Breast epithelium (tissue), 4 donors: ENCODE measurements around the gene LAMA3. TPM values are rescaled to one million over a fixed set of nuclear protein-coding genes. Genes with fewer than 3 reads are reported as not detected.

Source experiments
- DNase-seq, 2 donors: peaks; one replicate each; pipeline ENCODE4 v3.0.0-alpha.2; 2019; ENCODE audit warnings: low spot score in 2 of 2
- H3K27ac ChIP-seq, 2 donors: fragments of 200-600 bp; sonication (generic) in 1 of 2; one replicate each; pipeline ENCODE4 v1.5.1; 2016 to 2019; ENCODE audit warnings: mild to moderate bottlenecking in 1 of 2
- H3K27me3 ChIP-seq, 2 donors: fragments of 200-600 bp; sonication (generic) in 1 of 2; one replicate each; pipeline versions ENCODE4 v1.5.1 to v1.6.0; 2017 to 2019; ENCODE audit warnings: control low read depth in 1 of 2, mild to moderate bottlenecking in 1 of 2
- H3K36me3 ChIP-seq: fragments of 200-600 bp; one replicate; pipeline ENCODE4 v1.5.1; 2019
- H3K4me1 ChIP-seq, 2 donors: fragments of 200-600 bp; sonication (generic); one replicate each; pipeline ENCODE4 v1.5.1; 2016 to 2019; ENCODE audit warnings: control low read depth in 1 of 2
- H3K4me3 ChIP-seq, 3 donors: fragments of 200-600 bp; sonication (generic); 1 replicate in 2 of 3; 2 replicates in 1 of 3; pipeline ENCODE4 v1.5.1; 2016 to 2019; ENCODE audit warnings: mild to moderate bottlenecking in 3 of 3, moderate library complexity in 2 of 3
- H3K9me3 ChIP-seq, 2 donors: fragments of 200-600 bp; sonication (generic) in 1 of 2; one replicate each; pipeline ENCODE4 v1.5.1; 2016 to 2019; ENCODE audit warnings: control low read depth in 1 of 2
- POLR2A ChIP-seq: fragments of 450-650 bp; IDR thresholded peaks from one replicate; pipeline ENCODE4 v1.6.1; 2016; ENCODE audit warnings: antibody characterized with exemption, mild to moderate bottlenecking, moderate library complexity
- POLR2AphosphoS5 ChIP-seq, 3 donors: sonication (generic); formaldehyde crosslinking; IDR thresholded peaks; one replicate each; pipeline ENCODE4 v1.6.1; 2017; ENCODE audit warnings: antibody characterized with exemption in 3 of 3
- intact Hi-C: fragments of 100-400 bp; cut with DNase I; formaldehyde crosslinking; loops from one replicate; pipeline ENCODE4 v1.15.1; 2023; ENCODE audit warnings: low total_unique reads
- total RNA-seq, 3 donors: library from RNA; depleted of rRNA; stranded (reverse); fragments of >200 nt; gene quantifications; one replicate each; pipeline ENCODE4 v1.1.0, GENCODE V29; 2016
- TF ChIP-seq, protein P1 (sequence below), 3 donors: fragments of 450-650 bp; IDR thresholded peaks; one replicate each; pipeline ENCODE4 v1.5.1; 2016 to 2017; ENCODE audit warnings: antibody characterized with exemption in 3 of 3, mild to moderate bottlenecking in 3 of 3, moderate library complexity in 3 of 3

Gene LAMA3
- total RNA-seq, 3 donors from 2014 or later, result 43.4 to 173 (median 127) TPM

GRCh38 chr18:23926571-23926970 is 237.3 kb downstream of the LAMA3 start:
- no peaks in the 10 kb centered on the region for H3K4me1 ChIP-seq
- H3K27ac ChIP-seq, result no peak overlapping the region
- intact Hi-C loops, result no loop called here
- no peaks in the 10 kb centered on the region for H3K9me3 ChIP-seq
- no peaks in the 10 kb centered on the region for H3K27me3 ChIP-seq
- TF ChIP-seq, protein P1, sequence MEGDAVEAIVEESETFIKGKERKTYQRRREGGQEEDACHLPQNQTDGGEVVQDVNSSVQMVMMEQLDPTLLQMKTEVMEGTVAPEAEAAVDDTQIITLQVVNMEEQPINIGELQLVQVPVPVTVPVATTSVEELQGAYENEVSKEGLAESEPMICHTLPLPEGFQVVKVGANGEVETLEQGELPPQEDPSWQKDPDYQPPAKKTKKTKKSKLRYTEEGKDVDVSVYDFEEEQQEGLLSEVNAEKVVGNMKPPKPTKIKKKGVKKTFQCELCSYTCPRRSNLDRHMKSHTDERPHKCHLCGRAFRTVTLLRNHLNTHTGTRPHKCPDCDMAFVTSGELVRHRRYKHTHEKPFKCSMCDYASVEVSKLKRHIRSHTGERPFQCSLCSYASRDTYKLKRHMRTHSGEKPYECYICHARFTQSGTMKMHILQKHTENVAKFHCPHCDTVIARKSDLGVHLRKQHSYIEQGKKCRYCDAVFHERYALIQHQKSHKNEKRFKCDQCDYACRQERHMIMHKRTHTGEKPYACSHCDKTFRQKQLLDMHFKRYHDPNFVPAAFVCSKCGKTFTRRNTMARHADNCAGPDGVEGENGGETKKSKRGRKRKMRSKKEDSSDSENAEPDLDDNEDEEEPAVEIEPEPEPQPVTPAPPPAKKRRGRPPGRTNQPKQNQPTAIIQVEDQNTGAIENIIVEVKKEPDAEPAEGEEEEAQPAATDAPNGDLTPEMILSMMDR (IDR thresholded peaks at IDR 0.05), result no peak
- TF ChIP-seq POLR2A (no peak), POLR2AphosphoS5 (IDR thresholded peaks at IDR 0.05) (no peak)
- no peak overlapping the region for H3K4me3 ChIP-seq
- no peak for DNase-seq
- H3K36me3 ChIP-seq, result no peaks in the 10 kb centered on the region

- Histone ChIP-seq H3K4me3 (no peak overlapping the region), H3K4me1 (peaks cover 0 to 6% of the 10 kb centered on the region in 2 donors), H3K36me3 (no peaks in the 10 kb centered on the region), H3K9me3 (no peaks in the 10 kb centered on the region), H3K27ac (no peak overlapping the region), H3K27me3 (no peaks in the 10 kb centered on the region)
- intact Hi-C loops, result no loop called here
- DNase-seq, result no peak
- TF ChIP-seq, protein P1 (IDR thresholded peaks at IDR 0.05), result no peak
- TF ChIP-seq POLR2AphosphoS5 (IDR thresholded peaks at IDR 0.05), result no peak
- no peak for TF ChIP-seq POLR2A
These were observed 238.8 kb downstream of the LAMA3 start for GRCh38 chr18:23927821-23928746.

GRCh38 chr18:23929362-23929930 is 240.2 kb downstream of the LAMA3 start:
- no peaks in the 10 kb centered on the region for H3K36me3 ChIP-seq
- H3K9me3 ChIP-seq, result no peaks in the 10 kb centered on the region
- intact Hi-C loops, result no loop called here
- no peak for DNase-seq
- TF ChIP-seq, protein P1 (IDR thresholded peaks at IDR 0.05), result no peak
- TF ChIP-seq POLR2AphosphoS5 (IDR thresholded peaks at IDR 0.05) (no peak), POLR2A (no peak)
- no peak overlapping the region for H3K27ac ChIP-seq
- peaks cover 0 to 6% of the 10 kb centered on the region in 2 donors for H3K4me1 ChIP-seq
- no peak overlapping the region for H3K4me3 ChIP-seq
- no peaks in the 10 kb centered on the region for H3K27me3 ChIP-seq

GRCh38 chr18:23930002-23930401 is 240.7 kb downstream of the LAMA3 start:
- H3K36me3 ChIP-seq, result no peaks in the 10 kb centered on the region
- DNase-seq, result no peak
- no peak overlapping the region for H3K27ac ChIP-seq

More at GRCh38 chr18:23930002-23930401, 240.7 kb downstream of the LAMA3 start:
- Histone ChIP-seq H3K27me3 (no peaks in the 10 kb centered on the region), H3K4me3 (no peak overlapping the region), H3K9me3 (no peaks in the 10 kb centered on the region), H3K4me1 (peaks cover 0 to 6% of the 10 kb centered on the region in 2 donors)
- intact Hi-C loops, result no loop called here
- TF ChIP-seq POLR2AphosphoS5 (IDR thresholded peaks at IDR 0.05) (no peak), POLR2A (no peak)
- TF ChIP-seq, protein P1 (IDR thresholded peaks at IDR 0.05), result no peak
